AG04450 (cell line): ENCODE results near the gene SYT17. TPM values are rescaled to one million over a fixed set of nuclear protein-coding genes. Genes with fewer than 3 reads are reported as not detected.

Source experiments
- CTCF ChIA-PET: fragments of 300-600, 350-600 bp; formaldehyde crosslinking; extraction: SDS; loops from one replicate; lab custom pipeline; 2022; ENCODE audit warnings: antibody characterized with exemption, inconsistent platforms; lab: Charles Lee
- POLR2A ChIA-PET: fragments of 350-600 bp; formaldehyde crosslinking; extraction: SDS; loops from one replicate; lab custom pipeline; 2021; ENCODE audit warnings: antibody characterized with exemption, inconsistent platforms; lab: Yijun Ruan, JAX
- DNase-seq: peaks from one replicate; pipeline ENCODE4 v3.0.0-alpha.2; 2011; ENCODE audit warnings: low read depth, low spot score
- H3K27ac ChIP-seq: one replicate; pipeline ENCODE4 v1.5.1; 2012; ENCODE audit warnings: low read depth, low read length, control low read depth
- H3K27me3 ChIP-seq: one replicate; pipeline ENCODE4 v1.6.0; 2012; ENCODE audit warnings: low read length; ENCODE audit not compliant: control insufficient read depth, insufficient read depth
- H3K4me3 ChIP-seq: 2 replicates; pipeline ENCODE4 v1.5.1; 2011; ENCODE audit warnings: mild to moderate bottlenecking, low read depth, low read length, control low read depth
- H3K9me3 ChIP-seq: 2 replicates; pipeline ENCODE4 v1.5.1; 2012; ENCODE audit warnings: low read length; ENCODE audit not compliant: control insufficient read depth, insufficient read depth
- CTCF ChIP-seq: IDR thresholded peaks from 2 replicates; pipeline ENCODE4 v1.5.1; 2011; ENCODE audit warnings: low read depth, low read length, control low read depth, inconsistent platforms
- polyA plus RNA-seq: library from polyadenylated mRNA; depleted of rRNA; stranded (reverse); fragments of >200 nt; gene quantifications from 2 replicates; pipeline ENCODE4 v1.2.3, GENCODE V29; 2011

SYT17 gene
- polyA plus RNA-seq, 1 experiment, result 0.27 TPM

GRCh38 chr16:19285431-19285830 lies 117.4 kb downstream of the SYT17 start, which contains the start of gene CLEC19A:
TSS of gene CLEC19A (plus strand) at chr16:19285731. CDS start at chr16:19285852, 121 bp downstream.
- H3K9me3 ChIP-seq, result no peaks in the 10 kb centered on the region
- H3K4me3 ChIP-seq, result no peak within 1 kb of the TSS
- POLR2A ChIA-PET, result no interaction called here
- DNase-seq, result no peak
- no peak within 1 kb of the TSS for H3K27ac ChIP-seq
- H3K27me3 ChIP-seq, result no peaks in the 10 kb centered on the region
- TF ChIP-seq CTCF, result no peak
- CTCF ChIA-PET, result no interaction called here

- H3K27ac ChIP-seq, result no peak overlapping the region
- no peaks in the 10 kb centered on the region for H3K9me3 ChIP-seq
- no peaks in the 10 kb centered on the region for H3K27me3 ChIP-seq
- TF ChIP-seq CTCF, result no peak
- CTCF ChIA-PET, result no interaction called here
- DNase-seq, result no peak
- POLR2A ChIA-PET, result no interaction called here
- no peak overlapping the region for H3K4me3 ChIP-seq
Observed at GRCh38 chr16:19286827-19287226, 118.8 kb downstream of the SYT17 start.

GRCh38 chr16:19287241-19287640 lies 119.2 kb downstream of the SYT17 start:
- ChIA-PET POLR2A (no interaction called here), CTCF (no interaction called here)
- no peak for DNase-seq
- H3K27me3 ChIP-seq, result no peaks in the 10 kb centered on the region
- no peak for TF ChIP-seq CTCF
- H3K4me3 ChIP-seq, result no peak overlapping the region
- no peaks in the 10 kb centered on the region for H3K9me3 ChIP-seq
- H3K27ac ChIP-seq, result no peak overlapping the region

- ChIA-PET CTCF (no interaction called here), POLR2A (no interaction called here)
- no peak for TF ChIP-seq CTCF
- no peak overlapping the region for H3K27ac ChIP-seq
- DNase-seq, result no peak
- H3K4me3 ChIP-seq, result no peak overlapping the region
- H3K9me3 ChIP-seq, result no peaks in the 10 kb centered on the region
- H3K27me3 ChIP-seq, result no peaks in the 10 kb centered on the region
Observed at GRCh38 chr16:19288872-19289799, 121.1 kb downstream of the SYT17 start.

GRCh38 chr16:19289811-19290485 lies 121.9 kb downstream of the SYT17 start:
- POLR2A ChIA-PET, result no interaction called here
- Histone ChIP-seq H3K27me3 (no peaks in the 10 kb centered on the region), H3K27ac (no peak overlapping the region), H3K4me3 (no peak overlapping the region), H3K9me3 (no peaks in the 10 kb centered on the region)
- CTCF ChIA-PET, result no interaction called here
- DNase-seq, result no peak
- TF ChIP-seq CTCF, result no peak
